Activated T-helper 1 cell treated with anti-CD3 and anti-CD28 coated beads, Interleukin-12 subunit alpha, Interleukin-12 subunit beta, Interleukin-2, Interleukin-4 antibody, amounts not matched to agents 30 ng/mL and 10 ng/mL and 1 ng/mL, durations not matched to agents 14 hours and 24 hours and 36 hours (primary cell): ENCODE measurements around the gene DCC. TPM values are rescaled to one million over a fixed set of nuclear protein-coding genes. Genes with fewer than 3 reads are reported as not detected.

Source experiments
- DNase-seq: peaks from one replicate; pipeline ENCODE4 v3.0.0; 2021; ENCODE audit warnings: low spot score
- H3K27ac Mint-ChIP-seq: one replicate; pipeline ENCODE4 v1.8.0; 2021; ENCODE audit warnings: mild to moderate bottlenecking, mixed read lengths
- H3K27me3 Mint-ChIP-seq: one replicate; pipeline ENCODE4 v1.8.0; 2022; ENCODE audit warnings: mild to moderate bottlenecking, moderate library complexity, mixed read lengths; ENCODE audit not compliant: insufficient read depth
- H3K36me3 Mint-ChIP-seq: one replicate; pipeline ENCODE4 v1.8.0; 2021; ENCODE audit warnings: low read depth, mixed read lengths
- H3K4me1 Mint-ChIP-seq: one replicate; pipeline ENCODE4 v1.8.0; 2021; ENCODE audit warnings: low read depth, mixed read lengths
- H3K4me3 Mint-ChIP-seq: one replicate; pipeline ENCODE4 v1.8.0; 2021; ENCODE audit warnings: mild to moderate bottlenecking, moderate library complexity, mixed read lengths
- H3K9me3 Mint-ChIP-seq: one replicate; pipeline ENCODE4 v1.8.0; 2021; ENCODE audit warnings: mixed read lengths
- intact Hi-C: fragments of 100-400 bp; cut with micrococcal nuclease; formaldehyde crosslinking; loops from one replicate; pipeline ENCODE4 v1.15.1; 2024
- total RNA-seq: library from RNA; stranded (reverse); gene quantifications from 2 replicates; pipeline ENCODE4 v1.2.3, GENCODE V29; 2022

DCC gene
- total RNA-seq, 1 donor from 2014 or later, result not detected

DNA sequence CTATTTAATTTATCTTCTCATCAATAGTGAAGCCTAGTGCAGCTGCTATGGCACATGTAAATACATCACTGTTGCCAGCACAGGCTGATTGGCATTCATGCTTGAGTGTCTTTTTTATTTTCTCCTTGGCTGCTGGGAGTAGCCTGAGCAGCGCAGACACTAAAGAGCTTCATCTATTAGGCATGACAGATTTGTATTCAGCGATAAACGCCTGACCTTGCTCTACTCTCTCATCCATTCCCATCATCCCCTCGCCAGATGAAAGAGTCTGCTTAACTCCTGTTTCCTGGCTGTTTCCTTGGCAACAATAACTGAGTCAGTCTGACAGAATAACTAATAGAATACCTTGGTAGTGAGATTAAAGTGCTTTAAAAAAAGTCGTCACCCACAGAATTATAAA is 753.6 kb downstream of the DCC start:
- no peaks in the 10 kb centered on the region for H3K36me3 Mint-ChIP-seq
- DNase-seq, result no peak
- H3K4me3 Mint-ChIP-seq, result no peak overlapping the region
- H3K27me3 Mint-ChIP-seq, result no peaks in the 10 kb centered on the region
- intact Hi-C loops, result no loop called here
- H3K4me1 Mint-ChIP-seq, result no peaks in the 10 kb centered on the region
- peaks cover 8% of the 10 kb centered on the region for H3K9me3 Mint-ChIP-seq
- H3K27ac Mint-ChIP-seq, result no peak overlapping the region

DNA sequence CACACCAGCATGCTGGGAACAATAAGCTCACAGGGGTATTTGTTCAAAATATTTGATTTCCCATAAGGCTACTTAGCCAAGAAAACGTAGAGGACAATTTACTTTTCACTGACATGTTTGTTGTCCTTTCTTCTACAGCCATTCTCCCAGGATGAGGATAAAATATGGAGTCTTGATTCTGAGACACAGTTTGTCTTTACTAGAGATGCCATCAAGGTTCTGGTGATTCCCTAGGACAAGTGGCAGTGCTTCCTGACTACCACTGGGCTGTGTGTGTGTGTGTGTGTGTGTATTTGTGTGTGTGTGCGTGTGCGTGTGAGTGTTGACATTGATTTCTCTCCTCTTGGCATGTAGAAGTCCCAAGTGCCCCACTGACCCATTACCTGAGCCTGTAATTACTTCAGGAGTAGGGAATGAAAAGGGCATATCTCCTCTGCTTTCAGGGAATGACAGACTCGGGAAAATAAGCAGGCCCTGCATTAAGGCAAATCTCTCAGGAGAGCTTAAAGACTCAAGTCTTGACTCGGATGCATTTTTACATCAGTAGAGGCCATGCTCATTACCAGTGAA is 761.6 kb downstream of the DCC start:
- H3K9me3 Mint-ChIP-seq, result peaks cover 12% of the 10 kb centered on the region
- no peak overlapping the region for H3K27ac Mint-ChIP-seq
- no peaks in the 10 kb centered on the region for H3K27me3 Mint-ChIP-seq
- DNase-seq, result no peak
- no peaks in the 10 kb centered on the region for H3K4me1 Mint-ChIP-seq
- no peak overlapping the region for H3K4me3 Mint-ChIP-seq
- intact Hi-C loops, result no loop called here
- H3K36me3 Mint-ChIP-seq, result no peaks in the 10 kb centered on the region

GRCh38 chr18:53114441-53114840 is 774.4 kb downstream of the DCC start:
- intact Hi-C loops, result no loop called here
- Mint-ChIP-seq H3K27me3 (no peaks in the 10 kb centered on the region), H3K36me3 (no peaks in the 10 kb centered on the region), H3K4me3 (no peak overlapping the region), H3K27ac (no peak overlapping the region), H3K4me1 (no peaks in the 10 kb centered on the region), H3K9me3 (peaks cover 7% of the 10 kb centered on the region)
- DNase-seq, result no peak

DNA sequence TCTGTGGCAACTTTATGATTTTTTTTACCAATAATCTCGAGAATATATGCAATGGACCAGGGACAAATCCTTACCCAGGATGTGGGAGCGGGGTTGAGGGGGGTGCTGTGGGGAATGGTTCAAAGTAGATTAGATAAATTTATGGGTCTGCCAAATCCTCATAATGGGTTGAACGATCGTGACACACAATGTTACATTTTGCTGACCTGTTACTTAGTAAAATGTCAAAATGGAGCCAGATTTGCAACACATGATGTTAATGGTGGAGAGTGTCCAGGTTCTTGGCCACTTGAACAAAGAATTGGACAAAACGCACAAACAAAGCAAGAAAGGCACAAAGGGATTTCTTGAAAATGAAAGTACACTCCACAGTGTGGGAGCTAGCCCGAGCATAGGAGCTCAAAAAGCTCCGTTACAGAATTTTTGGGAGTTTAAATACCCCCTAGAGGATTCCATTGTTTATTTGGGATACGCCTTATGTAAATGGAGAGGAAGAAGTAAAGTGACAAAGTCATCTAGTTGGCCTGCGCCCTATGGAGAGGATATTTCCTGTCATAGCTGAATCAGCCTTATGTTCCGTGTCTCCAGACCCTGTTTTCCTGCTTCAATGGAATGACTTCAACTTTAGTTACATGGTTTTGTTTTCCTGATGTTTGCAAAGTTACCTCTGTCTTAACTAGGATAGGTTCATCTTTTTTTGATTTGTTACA is 776.0 kb downstream of the DCC start:
- Mint-ChIP-seq H3K9me3 (peaks cover 7% of the 10 kb centered on the region), H3K27me3 (no peaks in the 10 kb centered on the region), H3K4me3 (no peak overlapping the region), H3K27ac (no peak overlapping the region), H3K36me3 (no peaks in the 10 kb centered on the region), H3K4me1 (no peaks in the 10 kb centered on the region)
- intact Hi-C loops, result no loop called here
- DNase-seq, result no peak

DNA sequence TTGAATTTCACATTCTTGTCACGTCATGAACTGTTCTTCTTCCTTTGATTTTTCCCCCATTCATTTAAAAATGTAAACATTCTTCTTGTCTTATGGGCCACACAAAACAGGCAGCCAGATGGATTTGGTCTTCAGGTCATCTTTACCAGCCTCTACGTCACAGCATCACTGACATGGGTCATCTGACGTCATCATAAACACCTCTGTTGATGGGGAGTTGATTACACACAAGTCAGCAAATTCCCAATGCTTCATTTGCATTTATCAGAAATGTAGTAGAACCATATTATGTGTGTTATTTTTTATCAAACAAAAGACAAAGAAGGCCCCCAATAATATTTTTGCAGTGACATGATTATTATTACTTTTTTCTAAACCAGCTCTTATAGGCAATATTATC is 777.9 kb downstream of the DCC start:
- Mint-ChIP-seq H3K27me3 (no peaks in the 10 kb centered on the region), H3K9me3 (peaks cover 7% of the 10 kb centered on the region), H3K4me1 (no peaks in the 10 kb centered on the region), H3K36me3 (no peaks in the 10 kb centered on the region), H3K4me3 (no peak overlapping the region), H3K27ac (no peak overlapping the region)
- intact Hi-C loops, result no loop called here
- DNase-seq, result no peak

GRCh38 chr18:53126210-53126609 is 786.2 kb downstream of the DCC start:
- Mint-ChIP-seq H3K27ac (no peak overlapping the region), H3K4me3 (no peak overlapping the region), H3K9me3 (peaks cover 15% of the 10 kb centered on the region), H3K36me3 (no peaks in the 10 kb centered on the region), H3K27me3 (no peaks in the 10 kb centered on the region), H3K4me1 (no peaks in the 10 kb centered on the region)
- DNase-seq, result no peak
- intact Hi-C loops, result no loop called here

DNA sequence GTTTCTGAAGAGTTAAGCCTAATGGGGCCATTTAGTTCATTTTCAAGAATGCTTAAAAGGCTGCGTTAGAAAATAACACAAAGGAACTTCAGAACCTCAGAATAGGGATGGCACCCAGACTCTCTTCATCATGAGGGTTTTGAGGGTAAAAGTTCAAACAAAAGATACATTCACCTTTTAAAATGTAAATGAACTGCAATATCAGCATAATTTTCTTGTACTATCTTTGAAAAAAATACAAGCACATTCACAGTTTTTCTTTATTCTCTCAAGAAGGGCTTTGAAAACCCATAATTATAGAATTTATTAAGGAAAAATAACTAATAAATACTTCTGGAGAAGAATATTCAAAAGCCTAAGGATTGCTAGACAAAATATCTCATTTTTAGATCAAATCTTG is 791.0 kb downstream of the DCC start:
- Mint-ChIP-seq H3K27ac (no peak overlapping the region), H3K4me1 (no peaks in the 10 kb centered on the region), H3K9me3 (peaks cover 6% of the 10 kb centered on the region), H3K27me3 (no peaks in the 10 kb centered on the region), H3K36me3 (no peaks in the 10 kb centered on the region), H3K4me3 (no peak overlapping the region)
- intact Hi-C loops, result no loop called here
- DNase-seq, result no peak

GRCh38 chr18:53134711-53135110 is 794.7 kb downstream of the DCC start:
- peaks cover 6% of the 10 kb centered on the region for H3K9me3 Mint-ChIP-seq
- H3K4me1 Mint-ChIP-seq, result no peaks in the 10 kb centered on the region
- no peak overlapping the region for H3K4me3 Mint-ChIP-seq
- no peak for DNase-seq
- intact Hi-C loops, result no loop called here
- no peaks in the 10 kb centered on the region for H3K36me3 Mint-ChIP-seq
- H3K27me3 Mint-ChIP-seq, result no peaks in the 10 kb centered on the region
- H3K27ac Mint-ChIP-seq, result no peak overlapping the region

DNA sequence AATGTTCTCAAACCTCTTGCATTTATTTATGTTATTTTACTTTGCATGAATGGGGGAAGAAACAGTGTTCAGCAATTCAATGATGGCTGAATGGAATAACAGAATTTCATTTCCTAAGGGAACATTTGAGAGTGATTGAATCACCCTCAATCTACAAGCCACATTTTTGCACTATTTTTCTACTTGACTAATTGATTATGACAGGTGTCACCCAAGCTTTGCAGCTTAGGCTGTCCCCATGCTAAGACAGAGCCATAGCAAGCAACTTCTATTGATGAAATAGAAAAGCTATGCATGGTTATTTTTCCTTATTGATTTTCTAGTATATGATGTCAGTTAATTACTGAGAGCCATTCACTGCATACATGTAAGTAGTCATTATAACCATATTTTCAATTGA is 795.7 kb downstream of the DCC start:
- H3K27ac Mint-ChIP-seq, result no peak overlapping the region
- H3K36me3 Mint-ChIP-seq, result no peaks in the 10 kb centered on the region
- intact Hi-C loops, result no loop called here
- H3K4me1 Mint-ChIP-seq, result no peaks in the 10 kb centered on the region
- H3K27me3 Mint-ChIP-seq, result no peaks in the 10 kb centered on the region
- H3K9me3 Mint-ChIP-seq, result peaks cover 2% of the 10 kb centered on the region
- DNase-seq, result no peak
- no peak overlapping the region for H3K4me3 Mint-ChIP-seq

DNA sequence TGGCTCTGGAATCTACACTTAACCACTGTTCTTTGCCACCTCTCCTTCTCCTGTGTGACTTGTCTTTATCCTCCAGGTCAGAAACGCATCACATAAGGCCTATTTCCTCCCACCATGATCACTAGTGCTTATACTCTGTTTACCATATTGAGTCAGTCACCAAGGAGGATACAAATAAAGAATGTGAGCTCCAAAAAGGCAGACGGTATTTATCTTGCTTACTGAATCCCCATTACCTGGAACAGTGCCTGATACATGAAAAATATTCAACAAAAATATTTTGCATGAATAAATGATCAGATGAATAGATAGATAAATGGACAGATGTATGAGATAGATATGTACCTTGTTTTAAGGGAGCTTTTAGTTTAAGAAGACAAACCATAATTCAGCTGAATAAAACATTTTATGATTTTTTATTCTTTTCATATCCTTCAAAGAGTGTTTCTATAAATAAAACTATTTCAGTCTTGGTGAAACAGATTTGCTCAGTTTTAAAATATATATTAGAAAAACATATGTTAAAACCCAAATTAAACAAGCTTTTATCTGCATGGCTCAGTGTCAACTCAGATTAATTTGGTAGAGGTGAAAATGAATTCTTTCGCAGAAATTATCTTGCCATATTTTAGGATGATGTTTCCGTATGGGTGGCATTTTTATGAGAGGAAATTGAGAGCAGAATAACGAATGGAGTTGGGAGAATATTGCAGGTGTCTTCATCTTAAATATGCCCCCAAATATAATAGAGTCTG is 799.9 kb downstream of the DCC start:
- intact Hi-C loops, result no loop called here
- Mint-ChIP-seq H3K4me3 (no peak overlapping the region), H3K27me3 (no peaks in the 10 kb centered on the region), H3K36me3 (no peaks in the 10 kb centered on the region), H3K27ac (no peak overlapping the region), H3K4me1 (no peaks in the 10 kb centered on the region), H3K9me3 (peaks cover 4% of the 10 kb centered on the region)
- no peak for DNase-seq

- H3K9me3 Mint-ChIP-seq, result peaks cover 4% of the 10 kb centered on the region
- no peaks in the 10 kb centered on the region for H3K4me1 Mint-ChIP-seq
- no peaks in the 10 kb centered on the region for H3K36me3 Mint-ChIP-seq
- H3K27me3 Mint-ChIP-seq, result no peaks in the 10 kb centered on the region
- intact Hi-C loops, result no loop called here
- no peak for DNase-seq
- H3K27ac Mint-ChIP-seq, result no peak overlapping the region
- no peak overlapping the region for H3K4me3 Mint-ChIP-seq
Observed at GRCh38 chr18:53142005-53142404, 802.0 kb downstream of the DCC start.

DNA sequence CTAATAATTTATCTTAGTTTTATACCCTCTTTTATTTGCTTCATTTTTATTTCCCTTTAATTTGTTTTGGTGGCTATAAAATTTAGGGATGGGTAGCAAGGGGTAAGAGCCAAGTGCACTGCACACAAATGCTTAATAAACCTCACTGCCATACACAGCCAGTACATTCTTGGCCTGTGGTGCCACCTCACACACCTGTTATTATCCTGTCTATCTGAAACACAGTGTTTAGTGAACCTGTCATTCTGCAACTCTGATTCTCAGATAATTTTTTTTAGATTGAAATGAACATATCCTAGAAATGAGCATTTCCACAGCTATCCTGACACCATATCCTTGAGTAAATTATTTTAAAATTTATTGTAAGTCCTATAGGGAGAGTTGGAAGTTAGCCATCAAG is 807.5 kb downstream of the DCC start:
- Mint-ChIP-seq H3K4me3 (no peak overlapping the region), H3K4me1 (no peaks in the 10 kb centered on the region), H3K27me3 (no peaks in the 10 kb centered on the region), H3K9me3 (peaks cover 7% of the 10 kb centered on the region), H3K27ac (no peak overlapping the region), H3K36me3 (no peaks in the 10 kb centered on the region)
- DNase-seq, result no peak
- intact Hi-C loops, result no loop called here

DNA sequence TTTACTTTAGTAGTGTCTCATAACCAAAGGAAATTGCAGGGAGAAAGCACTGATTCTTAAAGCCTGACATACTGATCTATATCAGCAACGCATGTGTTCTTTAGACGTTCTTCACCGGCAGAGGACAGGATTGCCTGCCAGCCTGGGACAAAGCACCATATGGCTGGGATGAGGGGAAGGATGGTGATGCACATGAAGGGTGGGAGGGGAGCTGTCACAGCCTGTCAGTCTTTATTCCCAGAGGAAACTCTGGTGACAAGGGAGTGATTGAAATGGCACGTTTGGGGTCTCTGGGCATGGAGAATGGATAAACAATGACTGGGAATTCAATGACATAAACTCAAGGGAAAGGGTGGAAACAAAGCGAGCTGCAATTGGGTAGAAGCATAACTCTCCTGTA is 808.1 kb downstream of the DCC start:
- DNase-seq, result no peak
- intact Hi-C loops, result no loop called here
- no peaks in the 10 kb centered on the region for H3K4me1 Mint-ChIP-seq
- no peaks in the 10 kb centered on the region for H3K27me3 Mint-ChIP-seq
- H3K36me3 Mint-ChIP-seq, result no peaks in the 10 kb centered on the region
- H3K27ac Mint-ChIP-seq, result no peak overlapping the region
- no peak overlapping the region for H3K4me3 Mint-ChIP-seq
- peaks cover 7% of the 10 kb centered on the region for H3K9me3 Mint-ChIP-seq
